Osteoblast (primary cell): Measurements from ENCODE around the gene RIN1. TPM values are rescaled to one million over a fixed set of nuclear protein-coding genes. Genes with fewer than 3 reads are reported as not detected.

Experiments
- DNase-seq: peaks from one replicate; pipeline ENCODE4 v3.0.0; 2011; ENCODE audit warnings: low spot score, mixed read lengths; ENCODE audit not compliant: insufficient read length; ENCODE audit errors: missing footprints
- H2AFZ ChIP-seq: 2 replicates; pipeline ENCODE4 v1.6.0; 2011; ENCODE audit warnings: mild to moderate bottlenecking, low read length
- H3K27ac ChIP-seq: 2 replicates; pipeline ENCODE4 v1.5.1; 2011; ENCODE audit warnings: mild to moderate bottlenecking, low read depth, low read length, moderate library complexity
- H3K27me3 ChIP-seq: 2 replicates; pipeline ENCODE4 v1.6.0; 2012; ENCODE audit warnings: mild to moderate bottlenecking, control low read depth, inconsistent platforms, low read length, moderate library complexity; ENCODE audit not compliant: insufficient read depth
- H3K36me3 ChIP-seq: 2 replicates; pipeline ENCODE4 v1.5.1; 2011; ENCODE audit warnings: mild to moderate bottlenecking, low read length, control low read depth, moderate library complexity; ENCODE audit not compliant: insufficient read depth
- H3K4me1 ChIP-seq: 2 replicates; pipeline ENCODE4 v1.5.1; 2011; ENCODE audit warnings: mild to moderate bottlenecking, low read length, control low read depth, moderate library complexity; ENCODE audit not compliant: insufficient read depth
- H3K4me2 ChIP-seq: 2 replicates; pipeline ENCODE4 v1.6.0; 2011; ENCODE audit warnings: mild to moderate bottlenecking, low read length; ENCODE audit not compliant: insufficient read depth
- H3K4me3 ChIP-seq: fragments of 200-600 bp; sonication (generic); 3 replicates; pipeline ENCODE4 v1.5.1; 2012; ENCODE audit warnings: mild to moderate bottlenecking, low read length, inconsistent platforms; ENCODE audit not compliant: insufficient read depth
- H3K79me2 ChIP-seq: 2 replicates; pipeline ENCODE4 v1.6.0; 2012; ENCODE audit warnings: mild to moderate bottlenecking, low read length, control low read depth, inconsistent platforms; ENCODE audit not compliant: insufficient read depth
- H3K9me3 ChIP-seq: 2 replicates; pipeline ENCODE4 v1.5.1; 2011; ENCODE audit warnings: low read depth, low read length, control low read depth
- H4K20me1 ChIP-seq: 2 replicates; pipeline ENCODE4 v1.6.0; 2012; ENCODE audit warnings: mild to moderate bottlenecking, low read length, control low read depth; ENCODE audit not compliant: insufficient read depth
- total RNA-seq: library from RNA; depleted of rRNA; stranded (reverse); fragments of >200 nt; gene quantifications from 2 replicates; pipeline ENCODE4 v1.2.3, GENCODE V29; 2012
- TF ChIP-seq, protein P1 (sequence below): IDR thresholded peaks from 2 replicates; pipeline ENCODE4 v1.5.1; 2011; ENCODE audit warnings: mild to moderate bottlenecking, low read depth, low read length, moderate library complexity; ENCODE audit errors: extremely low read depth

RIN1 gene
- total RNA-seq, 1 donor, result 27.1 TPM

DNA sequence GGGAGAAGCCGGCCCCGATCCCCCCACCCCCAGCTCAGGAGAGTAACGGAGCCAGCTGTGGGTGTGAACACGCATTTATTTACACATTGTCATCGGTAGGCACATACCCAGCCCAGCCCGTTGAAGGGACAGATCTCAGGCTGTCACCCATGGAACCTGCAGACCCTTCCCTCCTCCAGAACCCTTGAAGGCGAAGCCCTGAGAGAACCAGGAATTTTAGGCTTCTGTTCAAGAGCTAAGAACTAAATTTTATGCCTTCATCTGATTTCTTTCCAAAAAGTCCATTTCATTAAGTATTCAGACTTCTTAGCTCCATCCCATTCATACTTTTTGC, 9.0 kb upstream of the RIN1 start:
- Histone ChIP-seq H3K79me2 (peaks cover 40% of the 10 kb centered on the region), H3K4me2 (peak overlapping the region; percentile 90), H3K36me3 (peaks cover 24% of the 10 kb centered on the region), H3K27ac (peak overlapping the region; percentile 84), H3K9me3 (no peaks in the 10 kb centered on the region), H4K20me1 (peaks cover 7% of the 10 kb centered on the region), H3K4me3 (peak overlapping the region; percentile 95), H3K27me3 (no peaks in the 10 kb centered on the region), H2AFZ (peak overlapping the region; percentile 75), H3K4me1 (peaks cover 30% of the 10 kb centered on the region)
- no peak for DNase-seq
- TF ChIP-seq, protein P1, sequence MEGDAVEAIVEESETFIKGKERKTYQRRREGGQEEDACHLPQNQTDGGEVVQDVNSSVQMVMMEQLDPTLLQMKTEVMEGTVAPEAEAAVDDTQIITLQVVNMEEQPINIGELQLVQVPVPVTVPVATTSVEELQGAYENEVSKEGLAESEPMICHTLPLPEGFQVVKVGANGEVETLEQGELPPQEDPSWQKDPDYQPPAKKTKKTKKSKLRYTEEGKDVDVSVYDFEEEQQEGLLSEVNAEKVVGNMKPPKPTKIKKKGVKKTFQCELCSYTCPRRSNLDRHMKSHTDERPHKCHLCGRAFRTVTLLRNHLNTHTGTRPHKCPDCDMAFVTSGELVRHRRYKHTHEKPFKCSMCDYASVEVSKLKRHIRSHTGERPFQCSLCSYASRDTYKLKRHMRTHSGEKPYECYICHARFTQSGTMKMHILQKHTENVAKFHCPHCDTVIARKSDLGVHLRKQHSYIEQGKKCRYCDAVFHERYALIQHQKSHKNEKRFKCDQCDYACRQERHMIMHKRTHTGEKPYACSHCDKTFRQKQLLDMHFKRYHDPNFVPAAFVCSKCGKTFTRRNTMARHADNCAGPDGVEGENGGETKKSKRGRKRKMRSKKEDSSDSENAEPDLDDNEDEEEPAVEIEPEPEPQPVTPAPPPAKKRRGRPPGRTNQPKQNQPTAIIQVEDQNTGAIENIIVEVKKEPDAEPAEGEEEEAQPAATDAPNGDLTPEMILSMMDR, result no peak

DNA sequence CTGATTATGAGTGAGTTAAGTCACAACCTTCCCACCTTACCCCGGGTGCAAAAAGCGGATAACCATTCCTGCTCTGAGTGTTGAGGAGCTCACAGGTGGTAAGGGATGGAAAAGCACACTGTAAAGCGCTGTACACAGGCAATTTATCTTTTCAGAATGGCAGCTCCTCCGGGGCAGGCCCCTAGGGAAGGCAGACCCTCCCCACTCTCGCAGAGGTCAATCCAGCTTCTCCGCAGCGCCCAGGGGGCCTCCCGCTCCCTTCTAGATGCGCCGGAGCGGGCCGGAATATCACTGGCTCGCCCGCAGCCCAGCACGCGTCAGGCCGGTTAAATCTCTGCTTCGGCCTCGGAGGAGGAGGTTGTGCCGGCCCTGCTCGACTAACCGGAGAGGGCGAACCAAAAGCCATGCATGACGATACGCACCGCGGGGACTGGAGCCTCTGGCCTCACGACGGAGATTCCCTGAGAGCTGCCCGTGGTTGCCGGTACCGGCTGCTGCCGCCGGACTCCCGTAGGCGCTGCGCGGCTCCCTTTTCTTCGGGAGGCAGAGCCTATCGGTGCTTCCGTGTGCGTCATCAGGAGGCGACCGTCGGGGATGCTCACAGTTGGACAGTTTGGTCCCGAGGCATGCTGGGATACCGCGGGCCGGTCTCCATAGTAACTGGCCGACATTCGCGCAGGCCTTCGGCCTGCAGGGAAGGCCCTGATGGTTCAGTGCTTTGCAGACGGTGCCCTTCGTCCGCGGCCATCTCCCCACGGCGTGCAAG, 8.5 kb upstream of the RIN1 start, which contains the start of gene BRMS1:
TSS of gene BRMS1 (minus strand) at position 555 of the 766 bp plus-strand sequence. CDS start 2,870 bp downstream, outside the sequence.
- Histone ChIP-seq H3K4me3 (peak within 1 kb of the TSS; percentile 95), H3K27ac (peak within 1 kb of the TSS; percentile 84), H2AFZ (peak within 1 kb of the TSS; percentile 89), H3K9me3 (no peaks in the 10 kb centered on the region), H3K4me1 (peaks cover 30% of the 10 kb centered on the region), H3K27me3 (no peaks in the 10 kb centered on the region), H3K79me2 (peaks cover 40% of the 10 kb centered on the region), H3K4me2 (peak within 1 kb of the TSS; percentile 90), H4K20me1 (peaks cover 7% of the 10 kb centered on the region), H3K36me3 (peaks cover 29% of the 10 kb centered on the region)
- TF ChIP-seq, protein P1, result no peak
- peak; percentile 99 for DNase-seq

DNA sequence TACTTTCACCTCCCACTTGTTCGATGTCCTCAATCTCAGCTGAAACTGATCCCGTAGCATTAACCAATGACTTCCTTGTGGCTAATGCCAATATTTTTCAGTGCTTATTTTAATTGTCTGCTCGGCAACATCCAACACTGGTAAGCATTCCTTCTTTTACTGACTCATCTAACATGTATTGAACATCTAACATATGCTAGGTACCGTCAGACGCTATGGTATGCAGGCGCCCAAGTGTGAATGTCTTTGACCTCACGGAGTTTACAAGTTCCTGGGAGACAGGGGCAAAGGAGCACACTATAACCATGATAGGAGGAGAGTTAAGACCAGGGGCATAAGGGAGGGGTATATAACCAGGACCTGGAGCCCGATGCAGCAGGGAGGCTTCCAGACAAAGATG, 6.9 kb upstream of the RIN1 start:
- no peak for DNase-seq
- TF ChIP-seq, protein P1, result no peak
- Histone ChIP-seq H3K9me3 (no peaks in the 10 kb centered on the region), H3K36me3 (peaks cover 38% of the 10 kb centered on the region), H3K4me3 (no peak overlapping the region), H2AFZ (no peak overlapping the region), H3K79me2 (peaks cover 40% of the 10 kb centered on the region), H3K4me2 (no peak overlapping the region), H3K27me3 (no peaks in the 10 kb centered on the region), H3K27ac (no peak overlapping the region), H4K20me1 (peaks cover 7% of the 10 kb centered on the region), H3K4me1 (peaks cover 30% of the 10 kb centered on the region)

DNA sequence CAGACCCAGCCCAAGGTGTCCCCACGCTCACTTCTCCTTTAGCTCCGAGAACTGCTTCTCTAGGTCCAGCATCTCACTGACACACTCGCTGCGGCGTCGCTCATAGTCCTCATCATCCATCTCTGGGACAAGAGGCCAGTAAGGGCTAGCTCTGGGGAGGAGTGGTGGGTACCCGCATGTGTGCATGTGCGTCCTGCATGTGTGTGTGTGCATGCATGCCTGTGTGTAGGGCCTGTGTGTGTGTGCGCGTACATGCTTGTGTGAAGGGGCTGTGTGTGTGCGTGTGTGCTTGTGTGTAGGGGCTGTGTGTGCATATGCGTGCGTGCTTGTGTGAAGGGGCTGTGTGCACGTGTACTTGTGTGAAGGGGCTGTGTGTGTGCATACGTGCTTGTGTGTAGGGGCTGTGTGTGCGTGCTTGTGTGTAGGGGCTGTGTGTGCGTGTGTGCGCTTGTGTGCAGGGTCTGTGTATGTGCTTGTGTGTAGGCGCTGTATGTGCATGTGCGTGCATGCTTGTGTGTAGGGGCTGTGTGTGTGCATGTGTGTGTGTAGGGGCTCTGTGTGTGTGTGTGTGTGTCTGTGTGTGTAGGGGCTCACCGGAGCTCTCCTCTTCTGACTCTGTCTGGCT, 5.4 kb upstream of the RIN1 start:
- Histone ChIP-seq H3K79me2 (peaks cover 37% of the 10 kb centered on the region), H3K27me3 (no peaks in the 10 kb centered on the region), H3K36me3 (peaks cover 45% of the 10 kb centered on the region), H4K20me1 (peaks cover 11% of the 10 kb centered on the region), H3K4me2 (no peak overlapping the region), H2AFZ (no peak overlapping the region), H3K9me3 (no peaks in the 10 kb centered on the region), H3K4me3 (no peak overlapping the region), H3K4me1 (peaks cover 43% of the 10 kb centered on the region), H3K27ac (no peak overlapping the region)
- TF ChIP-seq, protein P1, result no peak
- DNase-seq, result peak; percentile 58
